Fibroblast of lung (primary cell): ENCODE data around the gene ZNF3.

Source experiments
- CTCF ChIP-seq, 2 donors: IDR thresholded peaks in 1 of 2; conservative IDR thresholded peaks in 1 of 2; 1 replicate in 1 of 2; 2 replicates in 1 of 2; pipeline ENCODE4 v1.5.1; 2011 to 2012; ENCODE audit warnings: low read length in 2 of 2, control low read depth in 1 of 2, inconsistent platforms in 1 of 2, low read depth in 1 of 2, mild to moderate bottlenecking in 1 of 2
- EZH2 ChIP-seq: IDR thresholded peaks from 2 replicates; pipeline ENCODE4 v1.5.1; 2012; ENCODE audit warnings: low read length, control low read depth, mild to moderate bottlenecking; ENCODE audit errors: missing control alignments

- TF ChIP-seq CTCF (conservative IDR thresholded peaks at IDR 0.05 in 1 of 2, IDR thresholded peaks at IDR 0.05 in 1 of 2; ENCODE audit: low read depth in 1 of 2, low read length in 2 of 2): no peak
- TF ChIP-seq EZH2: no peak
Observed at GRCh38 chr7:100126931-100127865, 45.7 kb upstream of the ZNF3 start, which contains the start of gene MBLAC1.
